B cell (primary cell): ENCODE measurements around the gene ACOXL. TPM values are rescaled to one million over a fixed set of nuclear protein-coding genes. Genes with fewer than 3 reads are reported as not detected.

ENCODE experiments used
- ATAC-seq: fragments of 200-7000 bp; cut with Tn5 transposase; one replicate; pipeline ENCODE4 v1.10.0; 2021; ENCODE audit warnings: low read depth, mild to moderate bottlenecking, moderate number of reproducible peaks, moderate library complexity
- CTCF ChIA-PET: fragments of 350-600 bp; sonication (Branson Sonifier 250); formaldehyde crosslinking; loops from one replicate; lab custom pipeline; 2021; ENCODE audit warnings: antibody characterized with exemption, inconsistent platforms; lab: Charles Lee
- POLR2A ChIA-PET: fragments of 350-600 bp; sonication (Branson Sonifier 250); formaldehyde crosslinking; loops from one replicate; lab custom pipeline; 2021; ENCODE audit warnings: antibody characterized with exemption; lab: Charles Lee
- DNase-seq: peaks from one replicate; pipeline ENCODE4 v3.0.0; 2013
- H2AFZ ChIP-seq: 2 replicates; pipeline ENCODE4 v1.6.1; 2012; ENCODE audit warnings: mild to moderate bottlenecking, low read depth, low read length; ENCODE audit not compliant: insufficient read depth, poor library complexity, severe bottlenecking
- H3K27ac ChIP-seq, 2 donors: 1 replicate in 1 of 2; 2 replicates in 1 of 2; pipeline ENCODE4 v1.5.1; 2012 to 2013; ENCODE audit warnings: low read length in 2 of 2, mild to moderate bottlenecking in 2 of 2, moderate library complexity in 1 of 2
- H3K27me3 ChIP-seq, 4 experiments: fragments of 200-600 bp in 1 of 4; sonication (generic) in 1 of 4; replicated peaks in 1 of 4; 1 replicate in 2 of 4; 2 replicates in 2 of 4; pipeline versions ENCODE4 v1.6.1 to v1.7.0; 2013 to 2016; ENCODE audit warnings: low read length in 3 of 4, mild to moderate bottlenecking in 2 of 4, mixed read lengths in 1 of 4, moderate library complexity in 1 of 4; ENCODE audit not compliant: insufficient read depth in 4 of 4, control insufficient read depth in 3 of 4; ENCODE audit errors: control extremely low read depth in 1 of 4
- H3K36me3 ChIP-seq, 2 experiments: replicated peaks in 1 of 2; 1 replicate in 1 of 2; 2 replicates in 1 of 2; pipeline versions ENCODE4 v1.6.1 to v1.7.1; 2013; ENCODE audit warnings: low read length in 1 of 2; ENCODE audit not compliant: insufficient read depth in 2 of 2, control insufficient read depth in 1 of 2; ENCODE audit errors: control extremely low read depth in 1 of 2, extremely low read depth in 1 of 2
- H3K4me1 ChIP-seq, 2 donors: fragments of 200-600 bp in 1 of 2; sonication (generic) in 1 of 2; 1 replicate in 1 of 2; 2 replicates in 1 of 2; pipeline versions ENCODE4 v1.5.1 to v1.6.1; 2013 to 2017; ENCODE audit warnings: low read length in 2 of 2; ENCODE audit not compliant: control insufficient read depth in 2 of 2, insufficient read depth in 2 of 2
- H3K4me2 ChIP-seq: replicated peaks from 2 replicates; pipeline ENCODE3; 2012; ENCODE audit warnings: mild to moderate bottlenecking, low read depth, low read length; ENCODE audit not compliant: poor library complexity, severe bottlenecking
- H3K4me3 ChIP-seq, 5 experiments: fragments of 200-600 bp in 1 of 5; sonication (generic) in 1 of 5; 1 replicate in 3 of 5; 2 replicates in 2 of 5; pipeline versions ENCODE4 v1.5.1 to v1.7.0; 2011 to 2016; ENCODE audit warnings: low read length in 4 of 5, mild to moderate bottlenecking in 4 of 5, low read depth in 2 of 5, control low read depth in 1 of 5, moderate library complexity in 1 of 5; ENCODE audit not compliant: insufficient read depth in 1 of 5; ENCODE audit errors: control extremely low read depth in 1 of 5, extremely low read depth in 1 of 5
- H3K79me2 ChIP-seq: fragments of 200-600 bp; sonication (generic); one replicate; pipeline ENCODE4 v1.6.0; 2016; ENCODE audit warnings: low read length; ENCODE audit not compliant: control insufficient read depth, insufficient read depth
- H3K9ac ChIP-seq: fragments of 200-600 bp; sonication (generic); 2 replicates; pipeline ENCODE4 v1.6.1; 2017; ENCODE audit warnings: mild to moderate bottlenecking, low read length, moderate library complexity
- H3K9me3 ChIP-seq, 3 donors: one replicate each; pipeline versions ENCODE4 v1.6.1 to v1.7.1; 2013; ENCODE audit warnings: low read length in 2 of 3; ENCODE audit not compliant: control insufficient read depth in 2 of 3, insufficient read depth in 1 of 3; ENCODE audit errors: control extremely low read depth in 1 of 3
- H4K20me1 ChIP-seq: 2 replicates; pipeline ENCODE4 v1.6.0; 2012; ENCODE audit warnings: mild to moderate bottlenecking, low read length; ENCODE audit not compliant: insufficient read depth, control insufficient read depth, poor library complexity, severe bottlenecking
- H3K27ac Mint-ChIP-seq: one replicate; pipeline ENCODE4 v1.8.0; 2021; ENCODE audit warnings: mixed read lengths
- H3K27me3 Mint-ChIP-seq: one replicate; pipeline ENCODE4 v1.8.0; 2021; ENCODE audit warnings: mixed read lengths
- H3K4me1 Mint-ChIP-seq: one replicate; pipeline ENCODE4 v1.8.0; 2021; ENCODE audit warnings: mixed read lengths
- H3K4me3 Mint-ChIP-seq: one replicate; pipeline ENCODE4 v1.8.0; 2021; ENCODE audit warnings: mixed read lengths
- H3K9me3 Mint-ChIP-seq: one replicate; pipeline ENCODE4 v1.8.0; 2022; ENCODE audit warnings: mixed read lengths; ENCODE audit not compliant: insufficient read depth
- CTCF ChIP-seq: fragments of 200-600 bp; IDR thresholded peaks from one replicate; pipeline ENCODE4 v1.8.0; 2022; ENCODE audit warnings: antibody characterized with exemption, mild to moderate bottlenecking
- EZH2 ChIP-seq: IDR thresholded peaks from 2 replicates; pipeline ENCODE4 v1.6.1; 2012; ENCODE audit warnings: borderline replicate concordance, low read depth, mild to moderate bottlenecking, moderate library complexity, low read length; ENCODE audit not compliant: insufficient read depth, poor library complexity, severe bottlenecking
- WGBS: methylation state at CpG from one replicate; pipeline ENCODE4 v1.1.5; 2013; ENCODE audit warnings: missing lambda C conversion rate; ENCODE audit not compliant: insufficient coverage; 5-methylcytosine and 5-hydroxymethylcytosine counted together
- intact Hi-C: fragments of 100-400 bp; cut with micrococcal nuclease; formaldehyde crosslinking; loops from one replicate; pipeline ENCODE4 v1.10.0; 2022
- polyA plus RNA-seq: library from polyadenylated mRNA; depleted of rRNA; stranded (reverse); fragments of >200 nt; gene quantifications from 2 replicates; pipeline ENCODE4 v1.2.3, GENCODE V29; 2012
- total RNA-seq, 2 donors: library from RNA; stranded (reverse); fragments of 120-200 nt in 1 of 2; gene quantifications; 1 replicate in 1 of 2; 2 replicates in 1 of 2; pipeline versions ENCODE4 v1.2.3 to v1.2.4, GENCODE V29; 2013 to 2022

ACOXL gene
- total and polyA plus RNA-seq, 2 donors (not counting 1 experiment from before 2014, with no cell fraction given): 0.06 TPM; not detected in 1

- no peak for ATAC-seq
- Histone ChIP-seq H3K9ac (no peak overlapping the region), H2AFZ (no peak overlapping the region), H3K27ac (no peak overlapping the region), H3K9me3 (no peaks in the 10 kb centered on the region), H3K79me2 (no peaks in the 10 kb centered on the region), H3K4me3 (no peak overlapping the region), H3K4me1 (no peaks in the 10 kb centered on the region), H3K36me3 (no peaks in the 10 kb centered on the region), H4K20me1 (no peaks in the 10 kb centered on the region), H3K4me2 (no peak overlapping the region), H3K27me3 (peaks cover 0 to 17% (median 3%) of the 10 kb centered on the region in 4 experiments)
- Mint-ChIP-seq H3K4me1 (peaks cover 3% of the 10 kb centered on the region), H3K9me3 (no peaks in the 10 kb centered on the region), H3K27ac (no peak overlapping the region), H3K4me3 (no peak overlapping the region), H3K27me3 (peaks cover 24% of the 10 kb centered on the region)
- WGBS: 100% methylated on average over 3 of the region's 5 CpGs
- intact Hi-C loops: loop anchor here (10.0 kb wide), 1 partner anchor 641 kb away; no protein-coding TSS in a partner anchor
- ChIA-PET CTCF (interaction anchor here (0.7 to 3.3 kb wide), 2 partner anchors 45 to 319 kb away, joined by 3 to 16 read pairs; no protein-coding TSS in a partner anchor), POLR2A (no interaction called here)
- TF ChIP-seq CTCF: no peak
- no peak for TF ChIP-seq EZH2
- DNase-seq: no peak
Observed at GRCh38 chr2:110813896-110814295, 81.5 kb downstream of the ACOXL start.

GRCh38 chr2:110815938-110816337 is 83.6 kb downstream of the ACOXL start:
- Histone ChIP-seq H3K79me2 (no peaks in the 10 kb centered on the region), H2AFZ (no peak overlapping the region), H3K4me1 (peaks cover 9 to 10% of the 10 kb centered on the region in 2 donors), H3K9ac (no peak overlapping the region), H3K9me3 (no peaks in the 10 kb centered on the region), H3K4me2 (no peak overlapping the region), H3K27me3 (peaks cover 0 to 17% (median 3%) of the 10 kb centered on the region in 4 experiments), H3K36me3 (no peaks in the 10 kb centered on the region), H3K27ac (no peak overlapping the region), H4K20me1 (no peaks in the 10 kb centered on the region), H3K4me3 (no peak overlapping the region)
- ChIA-PET CTCF (no interaction called here), POLR2A (no interaction called here)
- intact Hi-C loops: loop anchor here (10.0 kb wide), 1 partner anchor 639 kb away; no protein-coding TSS in a partner anchor
- ATAC-seq (no peak), DNase-seq (no peak)
- H3K27me3 Mint-ChIP-seq: peaks cover 20% of the 10 kb centered on the region
- 94% methylated on average over 1 of the region's 1 CpG for WGBS
- no peak overlapping the region for H3K27ac Mint-ChIP-seq
- peaks cover 22% of the 10 kb centered on the region for H3K4me1 Mint-ChIP-seq
- no peaks in the 10 kb centered on the region for H3K9me3 Mint-ChIP-seq
- TF ChIP-seq CTCF (no peak), EZH2 (no peak)
- no peak overlapping the region for H3K4me3 Mint-ChIP-seq
